ENCODE data around the gene HDAC4.

HDAC4 gene

GRCh38 chr2:239222706-239223309 is 178.0 kb downstream of the HDAC4 start:
- Histone ChIP-seq H3K4me1 (ENCODE audit: control insufficient read depth, insufficient read depth, low read length) (no peaks in the 10 kb centered on the region), H3K9me3 (ENCODE audit: control insufficient read depth, insufficient read depth, low read depth, low read length) (no peaks in the 10 kb centered on the region), H3K4me3 (ENCODE audit: low read depth, low read length) (no peak overlapping the region), H3K27ac (ENCODE audit: extremely low read depth, low read depth, low read length) (no peak overlapping the region), H3K36me3 (ENCODE audit: control insufficient read depth in 2 of 2, insufficient read depth in 1 of 2, low read length in 2 of 2) (no peaks in the 10 kb centered on the region)
- POLR2A ChIA-PET: no interaction called here
- CTCF ChIA-PET: no interaction called here
- no peak for TF ChIP-seq ZNF600 (tag by site-specific recombination; IDR thresholded peaks at IDR 0.05)
- TF ChIP-seq ZNF830 (tag by site-specific recombination; IDR thresholded peaks at IDR 0.05; ENCODE audit: low read depth): no peak
- TF ChIP-seq GLI4 (tag by site-specific recombination; IDR thresholded peaks at IDR 0.05): no peak

- Histone ChIP-seq H3K9me3 (ENCODE audit: control insufficient read depth, insufficient read depth, low read depth, low read length) (no peaks in the 10 kb centered on the region), H3K4me3 (ENCODE audit: low read depth, low read length) (no peak overlapping the region), H3K36me3 (ENCODE audit: control insufficient read depth in 2 of 2, insufficient read depth in 1 of 2, low read length in 2 of 2) (no peaks in the 10 kb centered on the region), H3K4me1 (ENCODE audit: control insufficient read depth, insufficient read depth, low read length) (no peaks in the 10 kb centered on the region), H3K27ac (ENCODE audit: extremely low read depth, low read depth, low read length) (no peak overlapping the region)
- POLR2A ChIA-PET: no interaction called here
- CTCF ChIA-PET: no interaction called here
- TF ChIP-seq ZNF639 (tag by site-specific recombination; IDR thresholded peaks at IDR 0.05) (no peak), ZNF214 (tag by site-specific recombination; IDR thresholded peaks at IDR 0.05; ENCODE audit: borderline replicate concordance) (no peak), ZNF394 (tag by site-specific recombination; IDR thresholded peaks at IDR 0.05; ENCODE audit: borderline replicate concordance) (no peak), ZBTB21 (tag by site-specific recombination; IDR thresholded peaks at IDR 0.05) (no peak), ZNF654 (tag by site-specific recombination; IDR thresholded peaks at IDR 0.05; ENCODE audit: low read depth) (no peak)
Observed at GRCh38 chr2:239222312-239222660, 178.5 kb downstream of the HDAC4 start.

GRCh38 chr2:239220981-239221396 is 179.8 kb downstream of the HDAC4 start:
- no peaks in the 10 kb centered on the region for H3K36me3 ChIP-seq (ENCODE audit: control insufficient read depth in 2 of 2, insufficient read depth in 1 of 2, low read length in 2 of 2)
- no peak for TF ChIP-seq EGR2 (tag by site-specific recombination; IDR thresholded peaks at IDR 0.05; ENCODE audit: low read depth)
- TF ChIP-seq HIC1 (tag by site-specific recombination; IDR thresholded peaks at IDR 0.05): no peak
- TF ChIP-seq ZNF558 (tag by site-specific recombination; IDR thresholded peaks at IDR 0.05): no peak
- TF ChIP-seq ZNF239 (tag by site-specific recombination; IDR thresholded peaks at IDR 0.05): no peak
- no peak for TF ChIP-seq ZBTB8A (tag by site-specific recombination; IDR thresholded peaks at IDR 0.05)
- no peak for TF ChIP-seq ZNF350 (tag by site-specific recombination; IDR thresholded peaks at IDR 0.05)
- TF ChIP-seq ZNF133 (tag by site-specific recombination; IDR thresholded peaks at IDR 0.05): no peak
- no peak for TF ChIP-seq ZBTB21 (tag by site-specific recombination; IDR thresholded peaks at IDR 0.05)
- TF ChIP-seq ZNF404 (tag by site-specific recombination; IDR thresholded peaks at IDR 0.05): no peak
- TF ChIP-seq PRDM2 (tag by site-specific recombination; IDR thresholded peaks at IDR 0.05; ENCODE audit: borderline replicate concordance): no peak
- TF ChIP-seq ZNF335 (tag by site-specific recombination; conservative IDR thresholded peaks at IDR 0.05): no peak
- POLR2A ChIA-PET: interaction anchor here (1.2 kb wide), 1 partner anchor 12 kb away, joined by 3 read pairs; no protein-coding TSS in a partner anchor
- H3K4me3 ChIP-seq (ENCODE audit: low read depth, low read length): no peak overlapping the region
- no peaks in the 10 kb centered on the region for H3K9me3 ChIP-seq (ENCODE audit: control insufficient read depth, insufficient read depth, low read depth, low read length)
- CTCF ChIA-PET: no interaction called here
- no peaks in the 10 kb centered on the region for H3K4me1 ChIP-seq (ENCODE audit: control insufficient read depth, insufficient read depth, low read length)
- no peak overlapping the region for H3K27ac ChIP-seq (ENCODE audit: extremely low read depth, low read depth, low read length)
